HepG2 (cell line): ENCODE results near the gene NPB. TPM values are rescaled to one million over a fixed set of nuclear protein-coding genes. Genes with fewer than 3 reads are reported as not detected.
A peak's percentile ranks its signal among the peaks of the same experiment; 100 is the strongest.

Source experiments
- CENPX ChIP-seq: sonication (generic); formaldehyde crosslinking; IDR thresholded peaks from 2 replicates; pipeline ENCODE4 v1.9.0; 2021; ENCODE audit warnings: mild to moderate bottlenecking, missing genetic modification reagents, moderate library complexity
- DMAP1 ChIP-seq: IDR thresholded peaks from 2 replicates; pipeline ENCODE4 v1.6.1; 2016
- ESRRA ChIP-seq: sonication (generic); formaldehyde crosslinking; IDR thresholded peaks from 2 replicates; pipeline ENCODE4 v1.5.1; 2020; ENCODE audit warnings: mild to moderate bottlenecking, low read depth, missing genetic modification reagents
- FOSL2 ChIP-seq: sonication (generic); formaldehyde crosslinking; IDR thresholded peaks from 2 replicates; pipeline ENCODE4 v1.4.0; 2020; ENCODE audit warnings: missing genetic modification reagents
- GABPA ChIP-seq, 2 experiments: IDR thresholded peaks; 2 replicates each; pipeline ENCODE4 v1.6.1; 2011 to 2016; ENCODE audit warnings: low read depth in 2 of 2, low read length in 1 of 2, missing biosample characterization in 1 of 2, missing genetic modification characterization in 1 of 2
- MAFF ChIP-seq: IDR thresholded peaks from 2 replicates; pipeline ENCODE4 v1.6.1; 2011; ENCODE audit warnings: low read depth, low read length, improper control_type of control experiment
- RBAK ChIP-seq: sonication (generic); formaldehyde crosslinking; IDR thresholded peaks from 2 replicates; pipeline ENCODE4 v1.5.1; 2020; ENCODE audit warnings: mild to moderate bottlenecking, missing genetic modification reagents
- REXO4 ChIP-seq: sonication (generic); formaldehyde crosslinking; IDR thresholded peaks from 2 replicates; pipeline ENCODE4 v1.8.0; 2022; ENCODE audit warnings: missing genetic modification reagents, mild to moderate bottlenecking, borderline replicate concordance
- TAF15 ChIP-seq: fragments of 200-400 bp; formaldehyde crosslinking; IDR thresholded peaks from one replicate; pipeline ENCODE4 v1.6.1; 2018; ENCODE audit warnings: mild to moderate bottlenecking, low read depth, low read length; ENCODE audit not compliant: poor library complexity, severe bottlenecking
- WIZ ChIP-seq: sonication (generic); formaldehyde crosslinking; IDR thresholded peaks from 2 replicates; pipeline ENCODE4 v1.5.1; 2020; ENCODE audit warnings: mild to moderate bottlenecking, missing genetic modification reagents
- ZNF253 ChIP-seq: sonication (generic); formaldehyde crosslinking; IDR thresholded peaks from 2 replicates; pipeline ENCODE4 v1.8.0; 2022; ENCODE audit warnings: mild to moderate bottlenecking, missing genetic modification reagents, borderline replicate concordance
- ZNF691 ChIP-seq: sonication (generic); formaldehyde crosslinking; IDR thresholded peaks from 2 replicates; pipeline ENCODE4 v1.4.0; 2020; ENCODE audit warnings: missing genetic modification reagents, low read depth, mild to moderate bottlenecking, borderline replicate concordance
- ZNF7 ChIP-seq: IDR thresholded peaks from 2 replicates; pipeline ENCODE4 v1.6.1; 2016; ENCODE audit warnings: missing biosample characterization, missing genetic modification reagents
- ZNF713 ChIP-seq: sonication (generic); formaldehyde crosslinking; IDR thresholded peaks from 2 replicates; pipeline ENCODE4 v1.4.0; 2020; ENCODE audit warnings: mild to moderate bottlenecking, missing genetic modification reagents
- polyA plus RNA-seq, 8 experiments: library from polyadenylated mRNA; depleted of rRNA in 3 of 8; stranded (reverse) in 7 of 8; unstranded in 1 of 8; fragments of >200 nt; fragmentation: Illumina TruSeq in 4 of 8; extraction: Trizol in 4 of 8; gene quantifications; 2 replicates each; pipeline versions ENCODE4 v1.2.1 to v1.2.3, GENCODE V29; 2011 to 2016; ENCODE audit warnings: low read depth in 4 of 8, missing spikeins in 1 of 8, mixed read lengths in 1 of 8; ENCODE audit not compliant: insufficient read depth in 1 of 8
- total RNA-seq, 5 experiments: library from RNA; depleted of rRNA; stranded (reverse); fragments of >200 nt; fragmentation: Illumina TruSeq; extraction: Trizol; gene quantifications; 2 replicates each; pipeline ENCODE4 v1.2.3, GENCODE V29; 2016; ENCODE audit warnings: low read depth in 1 of 5
- TF ChIP-seq, protein P1 (sequence below): sonication (generic); formaldehyde crosslinking; IDR thresholded peaks from 2 replicates; pipeline ENCODE4 v1.4.0; 2020; ENCODE audit warnings: low read depth, missing genetic modification reagents
- TF ChIP-seq, protein P2 (sequence below), 2 experiments: sonication (generic) in 1 of 2; formaldehyde crosslinking in 1 of 2; IDR thresholded peaks; 2 replicates each; pipeline versions ENCODE4 v1.4.0 to v1.6.1; 2016 to 2020; ENCODE audit warnings: borderline replicate concordance in 1 of 2, low read depth in 1 of 2, mild to moderate bottlenecking in 1 of 2, missing genetic modification reagents in 1 of 2
- TF ChIP-seq, protein P3 (sequence below): sonication (generic); formaldehyde crosslinking; IDR thresholded peaks from 2 replicates; pipeline ENCODE4 v1.8.0; 2022; ENCODE audit warnings: missing genetic modification reagents, mild to moderate bottlenecking, moderate library complexity, borderline replicate concordance

Gene NPB
- total and polyA plus RNA-seq, 2 of the 13 experiments (the other 11 are each of a cell fraction or from before 2014, with no cell fraction given): 0.11 to 0.93 TPM

GRCh38 chr17:81870131-81870980, 31.7 kb upstream of the NPB start (continued):
- TF ChIP-seq ZNF691 (CRISPR knock-in tag): peak; percentile 68; the same call in 1 of the 2 replicates
- TF ChIP-seq WIZ (CRISPR knock-in tag): no peak; the same call in 1 of the 2 replicates
- TF ChIP-seq DMAP1: no peak; the same call in 1 of the 2 replicates
- TF ChIP-seq, protein P1, sequence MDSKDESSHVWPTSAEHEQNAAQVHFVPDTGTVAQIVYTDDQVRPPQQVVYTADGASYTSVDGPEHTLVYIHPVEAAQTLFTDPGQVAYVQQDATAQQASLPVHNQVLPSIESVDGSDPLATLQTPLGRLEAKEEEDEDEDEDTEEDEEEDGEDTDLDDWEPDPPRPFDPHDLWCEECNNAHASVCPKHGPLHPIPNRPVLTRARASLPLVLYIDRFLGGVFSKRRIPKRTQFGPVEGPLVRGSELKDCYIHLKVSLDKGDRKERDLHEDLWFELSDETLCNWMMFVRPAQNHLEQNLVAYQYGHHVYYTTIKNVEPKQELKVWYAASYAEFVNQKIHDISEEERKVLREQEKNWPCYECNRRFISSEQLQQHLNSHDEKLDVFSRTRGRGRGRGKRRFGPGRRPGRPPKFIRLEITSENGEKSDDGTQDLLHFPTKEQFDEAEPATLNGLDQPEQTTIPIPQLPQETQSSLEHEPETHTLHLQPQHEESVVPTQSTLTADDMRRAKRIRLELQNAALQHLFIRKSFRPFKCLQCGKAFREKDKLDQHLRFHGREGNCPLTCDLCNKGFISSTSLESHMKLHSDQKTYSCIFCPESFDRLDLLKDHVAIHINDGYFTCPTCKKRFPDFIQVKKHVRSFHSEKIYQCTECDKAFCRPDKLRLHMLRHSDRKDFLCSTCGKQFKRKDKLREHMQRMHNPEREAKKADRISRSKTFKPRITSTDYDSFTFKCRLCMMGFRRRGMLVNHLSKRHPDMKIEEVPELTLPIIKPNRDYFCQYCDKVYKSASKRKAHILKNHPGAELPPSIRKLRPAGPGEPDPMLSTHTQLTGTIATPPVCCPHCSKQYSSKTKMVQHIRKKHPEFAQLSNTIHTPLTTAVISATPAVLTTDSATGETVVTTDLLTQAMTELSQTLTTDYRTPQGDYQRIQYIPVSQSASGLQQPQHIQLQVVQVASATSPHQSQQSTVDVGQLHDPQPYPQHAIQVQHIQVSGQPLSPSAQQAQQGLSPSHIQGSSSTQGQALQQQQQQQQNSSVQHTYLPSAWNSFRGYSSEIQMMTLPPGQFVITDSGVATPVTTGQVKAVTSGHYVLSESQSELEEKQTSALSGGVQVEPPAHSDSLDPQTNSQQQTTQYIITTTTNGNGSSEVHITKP (CRISPR knock-in tag): no peak
- no peak for TF ChIP-seq MAFF
- TF ChIP-seq TAF15: no peak
- TF ChIP-seq FOSL2 (CRISPR knock-in tag): peak; percentile 4; the same call in 1 of the 2 replicates
- no peak for TF ChIP-seq ZNF7 (CRISPR knock-in tag)
- TF ChIP-seq ESRRA: no peak
- no peak for TF ChIP-seq RBAK (CRISPR knock-in tag)
- no peak for TF ChIP-seq REXO4 (CRISPR knock-in tag)
- TF ChIP-seq CENPX (CRISPR knock-in tag): no peak
- TF ChIP-seq ZNF713: no peak
- TF ChIP-seq, protein P2, sequence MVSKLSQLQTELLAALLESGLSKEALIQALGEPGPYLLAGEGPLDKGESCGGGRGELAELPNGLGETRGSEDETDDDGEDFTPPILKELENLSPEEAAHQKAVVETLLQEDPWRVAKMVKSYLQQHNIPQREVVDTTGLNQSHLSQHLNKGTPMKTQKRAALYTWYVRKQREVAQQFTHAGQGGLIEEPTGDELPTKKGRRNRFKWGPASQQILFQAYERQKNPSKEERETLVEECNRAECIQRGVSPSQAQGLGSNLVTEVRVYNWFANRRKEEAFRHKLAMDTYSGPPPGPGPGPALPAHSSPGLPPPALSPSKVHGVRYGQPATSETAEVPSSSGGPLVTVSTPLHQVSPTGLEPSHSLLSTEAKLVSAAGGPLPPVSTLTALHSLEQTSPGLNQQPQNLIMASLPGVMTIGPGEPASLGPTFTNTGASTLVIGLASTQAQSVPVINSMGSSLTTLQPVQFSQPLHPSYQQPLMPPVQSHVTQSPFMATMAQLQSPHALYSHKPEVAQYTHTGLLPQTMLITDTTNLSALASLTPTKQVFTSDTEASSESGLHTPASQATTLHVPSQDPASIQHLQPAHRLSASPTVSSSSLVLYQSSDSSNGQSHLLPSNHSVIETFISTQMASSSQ (IDR thresholded peaks at IDR 0.05; ENCODE audit: low read depth): no peak
- TF ChIP-seq, protein P2 (CRISPR knock-in tag; IDR thresholded peaks at IDR 0.05; ENCODE audit: borderline replicate concordance): no peak; the same call in 1 of the 2 replicates
- TF ChIP-seq GABPA (IDR thresholded peaks at IDR 0.05; ENCODE audit: low read depth, low read length): no peak
- TF ChIP-seq GABPA (CRISPR knock-in tag; IDR thresholded peaks at IDR 0.05; ENCODE audit: low read depth): no peak; the same call in 1 of the 2 replicates
- TF ChIP-seq, protein P3, sequence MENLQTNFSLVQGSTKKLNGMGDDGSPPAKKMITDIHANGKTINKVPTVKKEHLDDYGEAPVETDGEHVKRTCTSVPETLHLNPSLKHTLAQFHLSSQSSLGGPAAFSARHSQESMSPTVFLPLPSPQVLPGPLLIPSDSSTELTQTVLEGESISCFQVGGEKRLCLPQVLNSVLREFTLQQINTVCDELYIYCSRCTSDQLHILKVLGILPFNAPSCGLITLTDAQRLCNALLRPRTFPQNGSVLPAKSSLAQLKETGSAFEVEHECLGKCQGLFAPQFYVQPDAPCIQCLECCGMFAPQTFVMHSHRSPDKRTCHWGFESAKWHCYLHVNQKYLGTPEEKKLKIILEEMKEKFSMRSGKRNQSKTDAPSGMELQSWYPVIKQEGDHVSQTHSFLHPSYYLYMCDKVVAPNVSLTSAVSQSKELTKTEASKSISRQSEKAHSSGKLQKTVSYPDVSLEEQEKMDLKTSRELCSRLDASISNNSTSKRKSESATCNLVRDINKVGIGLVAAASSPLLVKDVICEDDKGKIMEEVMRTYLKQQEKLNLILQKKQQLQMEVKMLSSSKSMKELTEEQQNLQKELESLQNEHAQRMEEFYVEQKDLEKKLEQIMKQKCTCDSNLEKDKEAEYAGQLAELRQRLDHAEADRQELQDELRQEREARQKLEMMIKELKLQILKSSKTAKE (CRISPR knock-in tag): no peak
- no peak for TF ChIP-seq ZNF253
